Measurements from ENCODE around the gene PGGHG.
"Not testable (repeated sequence)": the region's sequence is repeated elsewhere in the genome, so short reads cannot be mapped to it uniquely, and the experiment has no call there.

The PGGHG gene

DNA sequence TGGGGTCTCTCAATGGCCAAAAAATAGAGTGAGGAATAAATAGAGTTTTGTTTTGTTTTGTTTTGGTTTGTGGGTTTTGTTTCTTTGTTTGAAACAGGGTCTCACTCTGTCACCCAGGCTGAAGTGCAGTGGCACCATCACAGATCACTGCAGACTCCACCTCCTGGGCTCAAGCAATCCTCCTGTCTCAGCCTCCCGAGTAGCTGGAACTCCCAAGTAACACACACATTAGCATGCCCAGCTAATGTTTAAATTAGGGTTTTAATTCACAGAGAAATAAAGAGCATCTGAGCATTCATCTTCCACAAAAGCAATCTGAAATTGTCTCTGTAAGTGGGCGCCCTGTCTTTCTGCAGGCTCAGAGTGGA, 40.9 kb downstream of the PGGHG start:
- H3K9ac ChIP-seq (ENCODE audit: low read length in 2 of 2): no peak overlapping the region
- H3K27ac ChIP-seq (ENCODE audit: low read length): no peak overlapping the region
- H3K36me3 ChIP-seq (ENCODE audit: control insufficient read depth in 2 of 2, insufficient read depth in 2 of 2, low read length in 2 of 2): no peaks in the 10 kb centered on the region
- no peak overlapping the region for H3K4me3 ChIP-seq (ENCODE audit: low read length in 2 of 2)
- H3K27me3 ChIP-seq (ENCODE audit: control insufficient read depth in 1 of 2, insufficient read depth in 2 of 2, low read length in 2 of 2): no peaks in the 10 kb centered on the region
- peaks cover 29% of the 10 kb centered on the region for H3K4me1 ChIP-seq (ENCODE audit: control insufficient read depth, insufficient read depth, low read length)
- H3K9me3 ChIP-seq (ENCODE audit: control insufficient read depth in 2 of 2, low read length in 2 of 2): no peaks in the 10 kb centered on the region

DNA sequence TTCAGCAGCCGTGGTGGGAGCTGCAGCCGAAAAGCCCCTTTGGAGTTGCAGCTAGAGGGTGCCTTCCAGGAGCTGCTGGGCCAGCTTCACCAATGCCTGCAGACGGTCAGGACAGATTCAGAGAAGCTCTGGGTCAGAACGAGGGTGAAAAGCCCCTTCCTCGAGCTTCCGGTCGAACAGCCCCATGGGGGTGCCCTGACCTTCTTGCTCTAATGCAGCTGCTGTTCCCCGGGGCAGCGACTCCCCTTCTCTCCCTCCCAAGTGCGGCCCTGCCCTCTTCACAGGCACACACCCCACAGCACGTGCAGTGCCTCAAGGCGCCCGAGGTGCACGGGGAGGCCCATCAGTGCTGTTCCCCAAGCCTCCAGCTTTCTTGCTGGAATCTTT, 41.4 kb downstream of the PGGHG start:
- Histone ChIP-seq H3K27me3 (ENCODE audit: control insufficient read depth in 1 of 2, insufficient read depth in 2 of 2, low read length in 2 of 2) (no peaks in the 10 kb centered on the region), H3K4me3 (ENCODE audit: low read length in 2 of 2) (no peak overlapping the region), H3K9me3 (ENCODE audit: control insufficient read depth in 2 of 2, low read length in 2 of 2) (no peaks in the 10 kb centered on the region), H3K9ac (ENCODE audit: low read length in 2 of 2) (no peak overlapping the region), H3K4me1 (ENCODE audit: control insufficient read depth, insufficient read depth, low read length) (peaks cover 28% of the 10 kb centered on the region), H3K27ac (ENCODE audit: low read length) (no peak overlapping the region), H3K36me3 (ENCODE audit: control insufficient read depth in 2 of 2, insufficient read depth in 2 of 2, low read length in 2 of 2) (no peaks in the 10 kb centered on the region)

- Histone ChIP-seq H3K4me1 (ENCODE audit: control insufficient read depth, insufficient read depth, low read length) (peaks cover 28% of the 10 kb centered on the region), H3K9ac (ENCODE audit: low read length in 2 of 2) (no peak overlapping the region), H3K27me3 (ENCODE audit: control insufficient read depth in 1 of 2, insufficient read depth in 2 of 2, low read length in 2 of 2) (no peaks in the 10 kb centered on the region), H3K4me3 (ENCODE audit: low read length in 2 of 2) (no peak overlapping the region), H3K27ac (ENCODE audit: low read length) (no peak overlapping the region), H3K36me3 (ENCODE audit: control insufficient read depth in 2 of 2, insufficient read depth in 2 of 2, low read length in 2 of 2) (no peaks in the 10 kb centered on the region), H3K9me3 (ENCODE audit: control insufficient read depth in 2 of 2, low read length in 2 of 2) (no peaks in the 10 kb centered on the region)
Measured at GRCh38 chr11:330694-331357, 41.9 kb downstream of the PGGHG start.

- H3K9me3 ChIP-seq (ENCODE audit: control insufficient read depth in 2 of 2, low read length in 2 of 2): no peaks in the 10 kb centered on the region
- H3K36me3 ChIP-seq (ENCODE audit: control insufficient read depth in 2 of 2, insufficient read depth in 2 of 2, low read length in 2 of 2): no peaks in the 10 kb centered on the region
- H3K9ac ChIP-seq (ENCODE audit: low read length in 2 of 2): no peak overlapping the region
- peaks cover 26% of the 10 kb centered on the region for H3K4me1 ChIP-seq (ENCODE audit: control insufficient read depth, insufficient read depth, low read length)
- H3K4me3 ChIP-seq (ENCODE audit: low read length in 2 of 2): no peak overlapping the region
- H3K27ac ChIP-seq (ENCODE audit: low read length): no peak overlapping the region
- no peaks in the 10 kb centered on the region for H3K27me3 ChIP-seq (ENCODE audit: control insufficient read depth in 1 of 2, insufficient read depth in 2 of 2, low read length in 2 of 2)
Measured at GRCh38 chr11:331358-332060, 42.6 kb downstream of the PGGHG start.

DNA sequence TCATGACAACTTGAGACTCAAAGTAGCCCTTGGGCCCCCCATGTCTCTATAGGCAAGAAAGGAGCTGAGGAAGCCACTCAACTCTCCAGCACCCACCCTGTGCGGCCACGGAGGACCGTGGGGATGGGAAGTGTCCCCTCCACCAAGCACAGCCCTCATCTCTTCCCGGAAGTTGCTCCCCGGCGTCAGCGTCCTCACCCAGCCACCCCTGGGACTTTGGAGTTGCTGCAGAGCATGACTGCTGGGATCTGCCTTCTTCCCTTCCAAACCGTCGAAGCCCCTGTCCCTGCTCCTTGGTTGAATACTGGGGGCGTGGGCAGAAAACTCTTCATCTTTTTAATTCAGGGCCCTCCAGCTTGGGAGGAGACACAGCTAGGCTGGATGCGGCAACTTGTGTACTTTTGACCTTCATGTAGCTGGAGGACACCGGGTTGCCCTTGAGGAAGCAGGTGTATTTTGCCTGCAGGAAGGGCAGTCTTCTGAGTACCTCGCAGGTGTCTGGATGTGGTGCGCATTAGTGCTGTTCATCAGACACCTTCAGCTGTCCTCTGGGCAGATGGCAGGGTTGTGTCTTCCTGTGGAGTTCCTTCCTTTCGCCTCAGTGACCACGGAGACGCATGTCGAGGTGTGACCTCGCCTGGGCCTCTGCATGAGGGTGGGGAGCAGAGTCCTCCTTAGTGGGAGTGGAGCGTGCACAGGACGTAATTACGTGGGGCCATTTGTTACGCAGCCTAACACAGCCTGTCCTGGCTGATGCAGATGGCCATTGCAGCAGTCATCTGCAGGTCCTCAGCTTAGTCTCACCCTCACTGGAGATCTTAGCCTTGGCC, 43.9 kb downstream of the PGGHG start:
- H3K9me3 ChIP-seq (ENCODE audit: control insufficient read depth in 2 of 2, low read length in 2 of 2): no peaks in the 10 kb centered on the region
- H3K27ac ChIP-seq (ENCODE audit: low read length): no peak overlapping the region
- no peak overlapping the region for H3K4me3 ChIP-seq (ENCODE audit: low read length in 2 of 2)
- no peak overlapping the region for H3K9ac ChIP-seq (ENCODE audit: low read length in 2 of 2)
- no peaks in the 10 kb centered on the region for H3K27me3 ChIP-seq (ENCODE audit: control insufficient read depth in 1 of 2, insufficient read depth in 2 of 2, low read length in 2 of 2)
- H3K36me3 ChIP-seq (ENCODE audit: control insufficient read depth in 2 of 2, insufficient read depth in 2 of 2, low read length in 2 of 2): no peaks in the 10 kb centered on the region
- H3K4me1 ChIP-seq (ENCODE audit: control insufficient read depth, insufficient read depth, low read length): peaks cover 16% of the 10 kb centered on the region

- peaks cover 16% of the 10 kb centered on the region for H3K4me1 ChIP-seq (ENCODE audit: control insufficient read depth, insufficient read depth, low read length)
- H3K9ac ChIP-seq (ENCODE audit: low read length in 2 of 2); H3K27me3 ChIP-seq (ENCODE audit: control insufficient read depth in 1 of 2, insufficient read depth in 2 of 2, low read length in 2 of 2); H3K4me3 ChIP-seq (ENCODE audit: low read length in 2 of 2); H3K9me3 ChIP-seq (ENCODE audit: control insufficient read depth in 2 of 2, low read length in 2 of 2); H3K27ac ChIP-seq (ENCODE audit: low read length); H3K36me3 ChIP-seq (ENCODE audit: control insufficient read depth in 2 of 2, insufficient read depth in 2 of 2, low read length in 2 of 2): not testable (repeated sequence)
Measured at GRCh38 chr11:333616-334263, 44.8 kb downstream of the PGGHG start.

DNA sequence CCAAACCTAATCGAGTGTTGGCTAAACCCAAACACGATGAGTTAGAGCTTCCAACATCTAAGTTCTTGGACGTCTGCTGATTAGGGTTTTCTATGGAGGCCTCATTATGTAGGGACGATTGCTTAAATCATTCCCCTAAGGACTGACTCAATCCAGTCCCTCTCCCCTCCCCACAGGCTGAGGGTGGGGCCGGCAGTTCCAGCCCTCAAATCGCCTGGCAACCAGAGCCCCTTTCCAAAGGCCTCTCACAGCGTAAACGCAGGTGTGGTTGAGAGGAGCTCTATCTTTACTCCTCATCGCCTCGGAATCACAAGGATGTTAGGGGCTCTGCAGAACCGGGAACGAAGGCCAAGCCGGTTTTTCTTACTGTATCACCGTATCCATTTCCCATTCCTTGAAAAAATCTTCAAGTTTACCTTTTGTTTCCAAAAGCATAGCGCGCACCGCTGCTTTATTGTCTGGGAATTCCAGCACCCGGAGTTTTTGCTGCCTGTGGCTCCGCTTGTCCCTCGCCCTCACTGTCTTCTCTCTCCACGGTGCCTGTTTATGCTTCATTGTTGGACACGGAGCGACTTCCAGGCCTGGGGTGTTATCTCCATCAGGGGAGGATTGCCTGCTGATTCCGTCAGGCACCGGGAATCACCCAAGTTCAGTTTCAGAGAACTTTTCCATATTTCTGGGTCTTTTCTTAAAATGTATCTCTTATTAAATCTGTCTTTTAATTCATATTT, 45.5 kb downstream of the PGGHG start:
- H3K36me3 ChIP-seq (ENCODE audit: control insufficient read depth in 2 of 2, insufficient read depth in 2 of 2, low read length in 2 of 2): no peaks in the 10 kb centered on the region
- H3K4me1 ChIP-seq (ENCODE audit: control insufficient read depth, insufficient read depth, low read length): peaks cover 16% of the 10 kb centered on the region
- H3K9ac ChIP-seq (ENCODE audit: low read length in 2 of 2): no peak overlapping the region
- H3K4me3 ChIP-seq (ENCODE audit: low read length in 2 of 2): peak overlapping the region in 1 of 2 donors; percentile 15
- no peaks in the 10 kb centered on the region for H3K9me3 ChIP-seq (ENCODE audit: control insufficient read depth in 2 of 2, low read length in 2 of 2)
- no peak overlapping the region for H3K27ac ChIP-seq (ENCODE audit: low read length)
- H3K27me3 ChIP-seq (ENCODE audit: control insufficient read depth in 1 of 2, insufficient read depth in 2 of 2, low read length in 2 of 2): peaks cover 0 to 2% of the 10 kb centered on the region in 2 donors

- Histone ChIP-seq H3K27me3 (ENCODE audit: control insufficient read depth in 1 of 2, insufficient read depth in 2 of 2, low read length in 2 of 2) (peaks cover 0 to 2% of the 10 kb centered on the region in 2 donors), H3K36me3 (ENCODE audit: control insufficient read depth in 2 of 2, insufficient read depth in 2 of 2, low read length in 2 of 2) (no peaks in the 10 kb centered on the region), H3K4me1 (ENCODE audit: control insufficient read depth, insufficient read depth, low read length) (peaks cover 16% of the 10 kb centered on the region), H3K9me3 (ENCODE audit: control insufficient read depth in 2 of 2, low read length in 2 of 2) (no peaks in the 10 kb centered on the region), H3K9ac (ENCODE audit: low read length in 2 of 2) (peak overlapping the region in 1 of 2 donors; percentile 36), H3K27ac (ENCODE audit: low read length) (peak overlapping the region; percentile 41), H3K4me3 (ENCODE audit: low read length in 2 of 2) (no peak overlapping the region)
Measured at GRCh38 chr11:335779-336658, 47.1 kb downstream of the PGGHG start.

DNA sequence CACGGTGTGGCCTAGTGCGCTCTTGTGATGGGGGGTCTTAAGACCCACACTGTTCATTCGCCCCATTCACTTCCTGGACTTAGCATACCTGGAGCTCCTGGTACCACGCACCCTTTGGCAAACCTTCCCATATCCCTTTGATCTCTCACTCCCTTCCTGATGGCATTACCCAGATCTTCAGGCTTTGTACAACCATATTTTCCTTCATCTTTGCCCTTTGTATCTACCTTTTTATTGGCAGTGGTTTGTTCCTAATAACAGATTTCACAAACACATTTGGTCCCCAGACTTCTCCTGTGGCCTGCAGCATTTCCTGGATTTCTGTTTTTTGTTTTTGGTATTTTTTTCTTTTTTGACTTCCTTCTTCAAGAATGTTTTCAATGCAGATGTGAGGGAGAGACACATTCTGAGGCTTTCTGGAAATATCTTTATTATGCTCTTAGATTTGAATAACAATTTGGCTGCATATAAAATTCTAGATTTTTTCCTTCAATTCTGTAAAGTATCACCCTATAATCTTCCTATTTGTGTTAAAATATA, 47.8 kb downstream of the PGGHG start:
- Histone ChIP-seq H3K4me3 (ENCODE audit: low read length in 2 of 2) (no peak overlapping the region), H3K36me3 (ENCODE audit: control insufficient read depth in 2 of 2, insufficient read depth in 2 of 2, low read length in 2 of 2) (no peaks in the 10 kb centered on the region), H3K27ac (ENCODE audit: low read length) (peak overlapping the region; percentile 41), H3K9ac (ENCODE audit: low read length in 2 of 2) (no peak overlapping the region), H3K4me1 (ENCODE audit: control insufficient read depth, insufficient read depth, low read length) (peaks cover 16% of the 10 kb centered on the region), H3K27me3 (ENCODE audit: control insufficient read depth in 1 of 2, insufficient read depth in 2 of 2, low read length in 2 of 2) (peaks cover 0 to 2% of the 10 kb centered on the region in 2 donors), H3K9me3 (ENCODE audit: control insufficient read depth in 2 of 2, low read length in 2 of 2) (no peaks in the 10 kb centered on the region)

Data from stomach smooth muscle (tissue), 2 donors.